ENCODE data around the gene RMND5B.
A peak's percentile ranks its signal among the peaks of the same experiment; 100 is the strongest.

The RMND5B gene

GRCh38 chr5:178119915-178120606 is 10.8 kb upstream of the RMND5B start:
- peaks cover 3% of the 10 kb centered on the region for H3K79me2 ChIP-seq
- TF ChIP-seq CTCF (IDR thresholded peaks at IDR 0.05): no peak
- H3K4me1 ChIP-seq: peaks cover 16% of the 10 kb centered on the region
- H3K4me3 ChIP-seq (ENCODE audit: low read depth, low read length): no peak overlapping the region
- no peak overlapping the region for H3K9ac ChIP-seq
- no peaks in the 10 kb centered on the region for H3K36me3 ChIP-seq (ENCODE audit: control insufficient read depth, insufficient read depth, low read length)
- no peaks in the 10 kb centered on the region for H3K9me3 ChIP-seq (ENCODE audit: control insufficient read depth, low read length)
- no peak overlapping the region for H2AFZ ChIP-seq
- no peak overlapping the region for H3K27ac ChIP-seq
- H3K27me3 ChIP-seq (ENCODE audit: control insufficient read depth, insufficient read depth, low read length): no peaks in the 10 kb centered on the region
- no peak overlapping the region for H3K4me2 ChIP-seq (ENCODE audit: low read length)

- peak; percentile 65 for TF ChIP-seq CTCF (IDR thresholded peaks at IDR 0.05)
- Histone ChIP-seq H3K79me2 (no peaks in the 10 kb centered on the region), H3K27ac (no peak overlapping the region), H3K9me3 (ENCODE audit: control insufficient read depth, low read length) (no peaks in the 10 kb centered on the region), H3K9ac (no peak overlapping the region), H3K4me3 (ENCODE audit: low read depth, low read length) (no peak overlapping the region), H3K27me3 (ENCODE audit: control insufficient read depth, insufficient read depth, low read length) (no peaks in the 10 kb centered on the region), H3K4me2 (ENCODE audit: low read length) (no peak overlapping the region), H3K36me3 (ENCODE audit: control insufficient read depth, insufficient read depth, low read length) (no peaks in the 10 kb centered on the region), H3K4me1 (peaks cover 15% of the 10 kb centered on the region), H2AFZ (no peak overlapping the region)
Observed at GRCh38 chr5:178120607-178121357, 10.0 kb upstream of the RMND5B start.

GRCh38 chr5:178121391-178122276 is 9.2 kb upstream of the RMND5B start:
- H2AFZ ChIP-seq: no peak overlapping the region
- peaks cover 15% of the 10 kb centered on the region for H3K4me1 ChIP-seq
- H3K4me2 ChIP-seq (ENCODE audit: low read length): no peak overlapping the region
- no peaks in the 10 kb centered on the region for H3K36me3 ChIP-seq (ENCODE audit: control insufficient read depth, insufficient read depth, low read length)
- no peaks in the 10 kb centered on the region for H3K27me3 ChIP-seq (ENCODE audit: control insufficient read depth, insufficient read depth, low read length)
- H3K4me3 ChIP-seq (ENCODE audit: low read depth, low read length): no peak overlapping the region
- TF ChIP-seq CTCF (IDR thresholded peaks at IDR 0.05): no peak
- H3K9me3 ChIP-seq (ENCODE audit: control insufficient read depth, low read length): no peaks in the 10 kb centered on the region
- H3K27ac ChIP-seq: no peak overlapping the region
- no peaks in the 10 kb centered on the region for H3K79me2 ChIP-seq
- H3K9ac ChIP-seq: no peak overlapping the region

GRCh38 chr5:178122346-178122745 is 8.5 kb upstream of the RMND5B start:
- peaks cover 15% of the 10 kb centered on the region for H3K4me1 ChIP-seq
- no peaks in the 10 kb centered on the region for H3K79me2 ChIP-seq
- H3K27me3 ChIP-seq (ENCODE audit: control insufficient read depth, insufficient read depth, low read length): no peaks in the 10 kb centered on the region
- no peaks in the 10 kb centered on the region for H3K36me3 ChIP-seq (ENCODE audit: control insufficient read depth, insufficient read depth, low read length)
- no peak for TF ChIP-seq CTCF (IDR thresholded peaks at IDR 0.05)
- no peak overlapping the region for H3K4me3 ChIP-seq (ENCODE audit: low read depth, low read length)
- H3K9ac ChIP-seq: no peak overlapping the region
- H2AFZ ChIP-seq: no peak overlapping the region
- no peak overlapping the region for H3K4me2 ChIP-seq (ENCODE audit: low read length)
- H3K9me3 ChIP-seq (ENCODE audit: control insufficient read depth, low read length): no peaks in the 10 kb centered on the region
- H3K27ac ChIP-seq: no peak overlapping the region
